AG09319 (cell line): ENCODE data around the gene AP2M1.
A peak's percentile ranks its signal among the peaks of the same experiment; 100 is the strongest.
"Not testable (repeated sequence)": the region's sequence is repeated elsewhere in the genome, so short reads cannot be mapped to it uniquely, and the experiment has no call there.

Experiments
- DNase-seq: peaks from one replicate; pipeline ENCODE4 v3.0.0-alpha.2; 2010; ENCODE audit warnings: low read depth; ENCODE audit errors: extremely low read depth
- CTCF ChIP-seq: IDR thresholded peaks from 2 replicates; pipeline ENCODE4 v1.5.1; 2011; ENCODE audit warnings: low read depth, mild to moderate bottlenecking, inconsistent platforms, low read length, moderate library complexity

AP2M1 gene

GRCh38 chr3:184145751-184146270 is 28.8 kb upstream of the AP2M1 start:
- no peak for DNase-seq
- TF ChIP-seq CTCF: no peak

- no peak for TF ChIP-seq CTCF
- DNase-seq: no peak
These were observed 26.6 kb upstream of the AP2M1 start for GRCh38 chr3:184148076-184148475.

GRCh38 chr3:184149123-184149522 is 25.5 kb upstream of the AP2M1 start:
- no peak for DNase-seq
- no peak for TF ChIP-seq CTCF

GRCh38 chr3:184149770-184150169 is 24.9 kb upstream of the AP2M1 start:
- peak; percentile 29 for TF ChIP-seq CTCF
- DNase-seq: not testable (repeated sequence)

GRCh38 chr3:184154885-184155643 is 19.6 kb upstream of the AP2M1 start, which contains the start of gene DVL3:
Gene DVL3, plus strand, starts transcription at chr3:184155377. Its CDS starts 259 bp downstream, at chr3:184155636.
- TF ChIP-seq CTCF: no peak

GRCh38 chr3:184155644-184156521 is 18.8 kb upstream of the AP2M1 start:
- no peak for TF ChIP-seq CTCF
- DNase-seq: no peak

More at GRCh38 chr3:184154885-184155643, 19.6 kb upstream of the AP2M1 start, which contains the start of gene DVL3:
- DNase-seq: no peak
